Measurements from ENCODE around the gene MATN1.
"Not testable (repeated sequence)": the region's sequence is repeated elsewhere in the genome, so short reads cannot be mapped to it uniquely, and the experiment has no call there.

The MATN1 gene

GRCh38 chr1:30723331-30723755 lies at the start of gene MATN1:
MATN1 (minus strand) TSS chr1:30723585; CDS start chr1:30723551, 34 bp downstream.
- no peak for DNase-seq

GRCh38 chr1:30771005-30771404 lies 47.6 kb upstream of the MATN1 start:
- DNase-seq, result no peak

GRCh38 chr1:30770150-30770549 lies 46.8 kb upstream of the MATN1 start:
- no peak for DNase-seq

- DNase-seq, result no peak
Observed at GRCh38 chr1:30768830-30769718, 45.7 kb upstream of the MATN1 start.

- DNase-seq, result no peak
Observed at GRCh38 chr1:30768159-30768829, 44.9 kb upstream of the MATN1 start.

- DNase-seq, result not testable (repeated sequence)
Observed at GRCh38 chr1:30766948-30767347, 43.6 kb upstream of the MATN1 start.

GRCh38 chr1:30765556-30766434 lies 42.4 kb upstream of the MATN1 start:
- no peak for DNase-seq

- DNase-seq, result no peak
Observed at GRCh38 chr1:30764939-30765555, 41.7 kb upstream of the MATN1 start.

- DNase-seq, result no peak
Observed at GRCh38 chr1:30764396-30764795, 41.0 kb upstream of the MATN1 start.

GRCh38 chr1:30763651-30764248 lies 40.4 kb upstream of the MATN1 start:
- DNase-seq, result no peak

- no peak for DNase-seq
Observed at GRCh38 chr1:30762930-30763650, 39.7 kb upstream of the MATN1 start.

- no peak for DNase-seq
Observed at GRCh38 chr1:30762152-30762929, 39.0 kb upstream of the MATN1 start.

- no peak for DNase-seq
Observed at GRCh38 chr1:30761381-30762151, 38.2 kb upstream of the MATN1 start.

- DNase-seq, result no peak
Observed at GRCh38 chr1:30760596-30761324, 37.4 kb upstream of the MATN1 start.

- DNase-seq, result no peak
Observed at GRCh38 chr1:30759718-30760281, 36.4 kb upstream of the MATN1 start.

GRCh38 chr1:30758785-30759380 lies 35.5 kb upstream of the MATN1 start:
- no peak for DNase-seq

- DNase-seq, result no peak
Observed at GRCh38 chr1:30758121-30758688, 34.8 kb upstream of the MATN1 start.
